ENCODE results near the gene PRICKLE2. TPM values are rescaled to one million over a fixed set of nuclear protein-coding genes. Genes with fewer than 3 reads are reported as not detected.

Gene PRICKLE2, protein sequence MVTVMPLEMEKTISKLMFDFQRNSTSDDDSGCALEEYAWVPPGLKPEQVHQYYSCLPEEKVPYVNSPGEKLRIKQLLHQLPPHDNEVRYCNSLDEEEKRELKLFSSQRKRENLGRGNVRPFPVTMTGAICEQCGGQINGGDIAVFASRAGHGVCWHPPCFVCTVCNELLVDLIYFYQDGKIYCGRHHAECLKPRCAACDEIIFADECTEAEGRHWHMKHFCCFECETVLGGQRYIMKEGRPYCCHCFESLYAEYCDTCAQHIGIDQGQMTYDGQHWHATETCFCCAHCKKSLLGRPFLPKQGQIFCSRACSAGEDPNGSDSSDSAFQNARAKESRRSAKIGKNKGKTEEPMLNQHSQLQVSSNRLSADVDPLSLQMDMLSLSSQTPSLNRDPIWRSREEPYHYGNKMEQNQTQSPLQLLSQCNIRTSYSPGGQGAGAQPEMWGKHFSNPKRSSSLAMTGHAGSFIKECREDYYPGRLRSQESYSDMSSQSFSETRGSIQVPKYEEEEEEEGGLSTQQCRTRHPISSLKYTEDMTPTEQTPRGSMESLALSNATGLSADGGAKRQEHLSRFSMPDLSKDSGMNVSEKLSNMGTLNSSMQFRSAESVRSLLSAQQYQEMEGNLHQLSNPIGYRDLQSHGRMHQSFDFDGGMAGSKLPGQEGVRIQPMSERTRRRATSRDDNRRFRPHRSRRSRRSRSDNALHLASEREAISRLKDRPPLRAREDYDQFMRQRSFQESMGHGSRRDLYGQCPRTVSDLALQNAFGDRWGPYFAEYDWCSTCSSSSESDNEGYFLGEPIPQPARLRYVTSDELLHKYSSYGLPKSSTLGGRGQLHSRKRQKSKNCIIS
- total RNA-seq (2013; cell fraction: nucleolus; rRNA removed) = 60.1 and 73.5 TPM in 2 replicates
- total RNA-seq (2014; rRNA removed) = 0.98 and 1.6 TPM in 2 replicates
- 1.2 and 1.5 TPM in 2 replicates for total RNA-seq (2014; rRNA removed; fragmentation: Illumina TruSeq; extraction: Trizol)
- total RNA-seq (2021) = 1.1 and 1.5 TPM in 2 replicates
- polyA plus RNA-seq (2011; ENCODE audit: low read depth) = 0.20 TPM
- polyA plus RNA-seq (2011; rRNA removed) = 2.6 TPM in 2 replicates
- polyA plus RNA-seq (2011; cell fraction: cytosol; rRNA removed) = 1.6 TPM in 2 replicates
- polyA plus RNA-seq (2011; cell fraction: nucleus; rRNA removed) = 6.6 and 6.8 TPM in 2 replicates
- 0.27 and 0.35 TPM in 2 replicates for polyA plus RNA-seq (2012)
- polyA plus RNA-seq (2014; fragmentation: Illumina TruSeq; extraction: Trizol) = 0.71 and 0.78 TPM in 2 replicates
- under 1 TPM; 0.11 to 0.24 TPM for polyA plus RNA-seq (2014; fragmentation: Nextera tagmentation; extraction: Ambion mirVana)
- polyA plus RNA-seq (2014; rRNA removed) = 0.56 and 0.68 TPM in 2 replicates
- under 1 TPM; 0.63 to 0.66 TPM for polyA plus RNA-seq (2016; fragmentation: Nextera tagmentation; extraction: Ambion mirVana)
- 6.0 and 7.1 TPM in 2 replicates for polyA minus RNA-seq (2011; rRNA and poly(A)+ RNA removed)
- polyA minus RNA-seq (2011; cell fraction: cytosol; rRNA and poly(A)+ RNA removed) = 1.7 and 2.0 TPM in 2 replicates
- polyA minus RNA-seq (2011; cell fraction: nucleus; rRNA and poly(A)+ RNA removed) = 9.2 and 10.8 TPM in 2 replicates
- percentile 49 among the genes with signal in this experiment for Bru-seq, nascent RNA
- percentile 45 among the genes with signal in this experiment for BruChase-seq, experiment 1, labeled RNA remaining after a 6-hour chase
- BruChase-seq, experiment 2, labeled RNA remaining after a 2-hour chase = percentile 46 among the genes with signal in this experiment
- long read RNA-seq, experiment 1 = 0 reads
- long read RNA-seq, experiment 2, full-length matches to known transcripts = 2 of 7 reads
- long read RNA-seq, experiment 2, partial matches to known transcripts = 0 of 7 reads
- long read RNA-seq, experiment 2, other reads (novel, unspliced or antisense) = 5 of 7 reads

DNA sequence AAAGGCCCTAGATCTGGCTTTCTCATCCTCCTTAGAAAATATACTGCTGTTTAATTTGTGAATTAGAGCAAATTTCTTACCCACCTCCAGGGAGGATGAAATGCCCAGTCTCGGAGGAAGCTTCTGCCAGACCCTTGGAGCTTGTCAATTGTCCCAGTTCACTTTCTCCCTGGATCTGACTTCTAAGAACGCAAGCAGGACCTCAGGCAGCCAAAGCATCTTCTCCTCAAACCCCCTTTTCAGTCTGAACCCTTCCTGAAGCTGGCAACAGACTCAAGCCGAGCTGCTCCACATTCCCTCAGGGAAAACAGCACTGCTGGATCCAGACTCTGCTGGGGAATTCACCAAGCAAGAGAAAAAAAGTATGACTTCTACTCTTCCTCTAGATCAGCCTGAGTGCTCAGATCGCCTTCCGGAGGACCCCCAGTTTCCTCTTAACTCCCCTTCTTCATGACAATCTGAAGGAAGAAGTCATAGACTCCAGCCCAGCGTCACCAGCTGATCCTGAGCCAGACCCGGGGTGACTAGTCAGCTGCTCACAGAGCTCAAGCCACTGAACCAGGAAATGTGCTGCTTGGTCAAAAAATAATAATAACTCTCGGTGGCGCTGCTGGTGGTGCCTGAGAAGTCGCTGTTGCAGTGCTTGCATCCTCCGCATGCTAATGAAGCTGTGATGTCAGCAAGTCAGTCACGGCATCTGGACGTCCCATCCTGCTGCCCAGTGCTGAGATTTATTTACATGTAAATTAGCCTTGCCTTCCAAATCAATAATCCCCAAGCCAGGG is at the start of gene PRICKLE2:
TSS of gene PRICKLE2 (minus strand) at position 641 of the 785 bp plus-strand sequence. CDS start 26,539 bp downstream, outside the sequence.
- CTCF ChIA-PET = interaction anchor here (0.9 to 7.3 kb wide), 42 partner anchors 9 to 259 kb away, joined by 3 to 54 read pairs (median 5); partner anchors contain the start of gene PSMD6
- TF ChIP-seq, protein P1, sequence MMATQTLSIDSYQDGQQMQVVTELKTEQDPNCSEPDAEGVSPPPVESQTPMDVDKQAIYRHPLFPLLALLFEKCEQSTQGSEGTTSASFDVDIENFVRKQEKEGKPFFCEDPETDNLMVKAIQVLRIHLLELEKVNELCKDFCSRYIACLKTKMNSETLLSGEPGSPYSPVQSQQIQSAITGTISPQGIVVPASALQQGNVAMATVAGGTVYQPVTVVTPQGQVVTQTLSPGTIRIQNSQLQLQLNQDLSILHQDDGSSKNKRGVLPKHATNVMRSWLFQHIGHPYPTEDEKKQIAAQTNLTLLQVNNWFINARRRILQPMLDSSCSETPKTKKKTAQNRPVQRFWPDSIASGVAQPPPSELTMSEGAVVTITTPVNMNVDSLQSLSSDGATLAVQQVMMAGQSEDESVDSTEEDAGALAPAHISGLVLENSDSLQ (IDR thresholded peaks at IDR 0.05) = peak; percentile 84
- TF ChIP-seq POLR2A (IDR thresholded peaks at IDR 0.05; ENCODE audit: low read depth, low read length) (0 out of 2 replicates have a peak, but pooled peaks have one; percentile 36), CREB1 (IDR thresholded peaks at IDR 0.05; ENCODE audit: low read depth) (peak; percentile 39; the same call in 1 of the 2 replicates), RAD21 (IDR thresholded peaks at IDR 0.05; ENCODE audit: insufficient read depth, low read depth, low read length) (peak; percentile 7; the same call in 1 of the 2 replicates)
- TF ChIP-seq, protein P2, sequence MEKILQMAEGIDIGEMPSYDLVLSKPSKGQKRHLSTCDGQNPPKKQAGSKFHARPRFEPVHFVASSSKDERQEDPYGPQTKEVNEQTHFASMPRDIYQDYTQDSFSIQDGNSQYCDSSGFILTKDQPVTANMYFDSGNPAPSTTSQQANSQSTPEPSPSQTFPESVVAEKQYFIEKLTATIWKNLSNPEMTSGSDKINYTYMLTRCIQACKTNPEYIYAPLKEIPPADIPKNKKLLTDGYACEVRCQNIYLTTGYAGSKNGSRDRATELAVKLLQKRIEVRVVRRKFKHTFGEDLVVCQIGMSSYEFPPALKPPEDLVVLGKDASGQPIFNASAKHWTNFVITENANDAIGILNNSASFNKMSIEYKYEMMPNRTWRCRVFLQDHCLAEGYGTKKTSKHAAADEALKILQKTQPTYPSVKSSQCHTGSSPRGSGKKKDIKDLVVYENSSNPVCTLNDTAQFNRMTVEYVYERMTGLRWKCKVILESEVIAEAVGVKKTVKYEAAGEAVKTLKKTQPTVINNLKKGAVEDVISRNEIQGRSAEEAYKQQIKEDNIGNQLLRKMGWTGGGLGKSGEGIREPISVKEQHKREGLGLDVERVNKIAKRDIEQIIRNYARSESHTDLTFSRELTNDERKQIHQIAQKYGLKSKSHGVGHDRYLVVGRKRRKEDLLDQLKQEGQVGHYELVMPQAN (conservative IDR thresholded peaks at IDR 0.05) = 0 out of 2 replicates have a peak, but pooled peaks have one; percentile 39
- TF ChIP-seq, protein P3, sequence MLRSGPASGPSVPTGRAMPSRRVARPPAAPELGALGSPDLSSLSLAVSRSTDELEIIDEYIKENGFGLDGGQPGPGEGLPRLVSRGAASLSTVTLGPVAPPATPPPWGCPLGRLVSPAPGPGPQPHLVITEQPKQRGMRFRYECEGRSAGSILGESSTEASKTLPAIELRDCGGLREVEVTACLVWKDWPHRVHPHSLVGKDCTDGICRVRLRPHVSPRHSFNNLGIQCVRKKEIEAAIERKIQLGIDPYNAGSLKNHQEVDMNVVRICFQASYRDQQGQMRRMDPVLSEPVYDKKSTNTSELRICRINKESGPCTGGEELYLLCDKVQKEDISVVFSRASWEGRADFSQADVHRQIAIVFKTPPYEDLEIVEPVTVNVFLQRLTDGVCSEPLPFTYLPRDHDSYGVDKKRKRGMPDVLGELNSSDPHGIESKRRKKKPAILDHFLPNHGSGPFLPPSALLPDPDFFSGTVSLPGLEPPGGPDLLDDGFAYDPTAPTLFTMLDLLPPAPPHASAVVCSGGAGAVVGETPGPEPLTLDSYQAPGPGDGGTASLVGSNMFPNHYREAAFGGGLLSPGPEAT (IDR thresholded peaks at IDR 0.05; ENCODE audit: low read depth) = 0 out of 2 replicates have a peak, but pooled peaks have one; percentile 23

More for the DNA sequence above, at the start of gene PRICKLE2:
- Histone ChIP-seq H3K9ac (ENCODE audit: control insufficient read depth, insufficient read depth, low read length) (no peak within 1 kb of the TSS), H4K20me1 (ENCODE audit: control insufficient read depth, insufficient read depth) (no peaks in the 10 kb centered on the region), H2AFZ (ENCODE audit: control insufficient read depth, low read depth, low read length) (peak within 1 kb of the TSS; percentile 63), H3K9me3 (replicated peaks; ENCODE audit: control insufficient read depth, insufficient read depth, low read length) (no peaks in the 10 kb centered on the region), H3K36me3 (ENCODE audit: control insufficient read depth in 2 of 2, insufficient read depth in 2 of 2, low read length in 1 of 2) (no peaks in the 10 kb centered on the region), H3K27me3 (replicated peaks in 1 of 2; ENCODE audit: control insufficient read depth in 2 of 2, insufficient read depth in 2 of 2, low read length in 1 of 2) (no peaks in the 10 kb centered on the region), H3K4me3 (no peak within 1 kb of the TSS), H3K79me2 (ENCODE audit: control insufficient read depth, insufficient read depth, low read length) (no peaks in the 10 kb centered on the region), H3K4me1 (ENCODE audit: control insufficient read depth, insufficient read depth, low read length) (no peaks in the 10 kb centered on the region; the same call in 1 of the 2 replicates), H3K4me2 (ENCODE audit: control insufficient read depth, insufficient read depth) (peak within 1 kb of the TSS; percentile 5), H3K27ac (ENCODE audit: control insufficient read depth, insufficient read depth) (no peak within 1 kb of the TSS)
- POLR2A ChIA-PET = interaction anchor here (1.0 to 1.6 kb wide), 4 partner anchors 9 to 193 kb away, joined by 3 to 4 read pairs (median 4); no protein-coding TSS in a partner anchor
- intact Hi-C loops (cut with micrococcal nuclease; ENCODE audit: unreplicated experiment) = loop anchor here (10.0 kb wide), 1 partner anchor 190 kb away; no protein-coding TSS in a partner anchor
- 25% methylated on average over 13 of the region's 13 CpGs for WGBS (ENCODE audit: insufficient coverage, insufficient replicate concordance, low lambda C conversion rate, missing lambda C conversion rate)
- SMC1A ChIA-PET (ENCODE audit: uncharacterized antibody, unreplicated experiment) = interaction anchor here (0.7 to 6.7 kb wide), 45 partner anchors 10 to 259 kb away, joined by 3 to 86 read pairs (median 4); partner anchors contain the start of gene PSMD6
- RAD21 ChIA-PET (ENCODE audit: unreplicated experiment) = interaction anchor here (0.7 to 6.0 kb wide), 33 partner anchors 10 to 259 kb away, joined by 3 to 30 read pairs (median 5); no protein-coding TSS in a partner anchor
- in situ Hi-C loops (cut with MboI) = no loop called here
- FAIRE-seq (no peak), DNase-seq (ENCODE audit: low read depth, low spot score) (peak; percentile 35), ATAC-seq (peak; percentile 90)
- no TSS peak for BruUV-seq (replicated peaks)

Measured in GM12878 (cell line).